ENCODE measurements around the gene SAV1. TPM values are rescaled to one million over a fixed set of nuclear protein-coding genes. Genes with fewer than 3 reads are reported as not detected.

Gene SAV1
- total and polyA plus RNA-seq, 2 of the 8 experiments (the other 6 are each of a cell fraction or from before 2014, with no cell fraction given): 15.9 to 78.3 TPM

Small RNAs within 50 kb of the gene (small RNA-seq; reads per million reads assigned to genes)
- not detected for gene RN7SL452P (ENCODE audit: insufficient read depth)

Other genes starting within 250 kb of the SAV1 start
- 34.5 and 35.3 TPM in 2 replicates for gene MAP4K5, start 135.7 kb downstream of the SAV1 start, total RNA-seq (2021; fragmentation: NEBNext Ultra II Directional; extraction: Animal tissue kit (Norgen Biotek cat#: 25700))
- gene MAP4K5, start 135.7 kb downstream of the SAV1 start, polyA plus RNA-seq (2011; rRNA removed): 7.6 and 9.2 TPM in 2 replicates
- 4.2 and 5.9 TPM in 2 replicates for gene ATL1, start 108.2 kb downstream of the SAV1 start, total RNA-seq (2021; fragmentation: NEBNext Ultra II Directional; extraction: Animal tissue kit (Norgen Biotek cat#: 25700))
- 2.1 and 4.0 TPM in 2 replicates for gene ATL1, start 108.2 kb downstream of the SAV1 start, polyA plus RNA-seq (2011; rRNA removed)
- 21.3 and 21.9 TPM in 2 replicates for gene NIN, start 162.9 kb upstream of the SAV1 start, total RNA-seq (2021; fragmentation: NEBNext Ultra II Directional; extraction: Animal tissue kit (Norgen Biotek cat#: 25700))
- gene NIN, start 162.9 kb upstream of the SAV1 start, polyA plus RNA-seq (2011; rRNA removed): 3.2 and 4.8 TPM in 2 replicates
- 102 and 110 TPM in 2 replicates for gene ABHD12B, start 203.7 kb upstream of the SAV1 start, total RNA-seq (2021; fragmentation: NEBNext Ultra II Directional; extraction: Animal tissue kit (Norgen Biotek cat#: 25700))
- gene ABHD12B, start 203.7 kb upstream of the SAV1 start, polyA plus RNA-seq (2011; rRNA removed): 3.9 and 4.0 TPM in 2 replicates

Measured in H1 (cell line).